GM12878 (cell line): Measurements from ENCODE around the gene GGA2.

ENCODE experiments used
- BRCA1 ChIP-seq: IDR thresholded peaks from 2 replicates; pipeline ENCODE4 v1.6.1; 2011; ENCODE audit warnings: low read depth, low read length, improper control_type of control experiment
- EZH2 ChIP-seq: IDR thresholded peaks from 2 replicates; pipeline ENCODE4 v1.6.1; 2012; ENCODE audit warnings: low read depth, mild to moderate bottlenecking, control low read depth, inconsistent platforms, low read length, borderline replicate concordance; ENCODE audit not compliant: control insufficient read depth
- POLR2A ChIP-seq: IDR thresholded peaks from 2 replicates; pipeline ENCODE4 v1.6.1; 2011; ENCODE audit warnings: low read depth, mild to moderate bottlenecking, low read length
- TF ChIP-seq, protein P1 (sequence below), 3 experiments: IDR thresholded peaks in 2 of 3; conservative IDR thresholded peaks in 1 of 3; 2 replicates each; pipeline ENCODE4 v1.5.1; 2011; ENCODE audit warnings: low read depth in 3 of 3, low read length in 3 of 3, mild to moderate bottlenecking in 3 of 3, control low read depth in 2 of 3, moderate library complexity in 2 of 3, inconsistent platforms in 1 of 3, mixed read lengths in 1 of 3; ENCODE audit not compliant: control insufficient read depth in 2 of 3, insufficient read depth in 1 of 3; ENCODE audit errors: extremely low read depth in 1 of 3
- TF ChIP-seq, protein P2 (sequence below): IDR thresholded peaks from 2 replicates; pipeline ENCODE4 v1.6.1; 2012; ENCODE audit warnings: mild to moderate bottlenecking, low read depth, low read length

DNA sequence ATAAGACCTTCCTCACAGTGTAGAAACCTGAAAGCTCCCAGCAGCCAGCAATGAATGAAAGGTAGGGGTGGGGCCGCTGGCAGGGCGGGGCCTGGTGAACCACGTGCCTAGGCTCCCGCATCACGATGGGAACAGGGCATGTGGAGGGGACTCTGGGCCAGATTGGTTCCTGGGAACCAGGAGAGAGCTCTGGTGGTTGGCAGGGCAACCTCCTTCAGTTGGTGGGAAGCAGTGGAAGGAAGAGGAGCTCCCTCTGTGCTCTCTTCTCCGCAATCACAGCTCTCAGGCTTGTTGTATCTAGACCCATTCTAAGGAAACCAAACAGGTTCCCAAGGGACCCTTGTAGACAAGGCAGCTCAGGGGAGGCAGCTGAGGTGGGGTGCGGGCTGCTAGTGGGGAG, 10.5 kb downstream of the GGA2 start:
- TF ChIP-seq BRCA1: no peak
- no peak for TF ChIP-seq EZH2
- TF ChIP-seq, protein P1, sequence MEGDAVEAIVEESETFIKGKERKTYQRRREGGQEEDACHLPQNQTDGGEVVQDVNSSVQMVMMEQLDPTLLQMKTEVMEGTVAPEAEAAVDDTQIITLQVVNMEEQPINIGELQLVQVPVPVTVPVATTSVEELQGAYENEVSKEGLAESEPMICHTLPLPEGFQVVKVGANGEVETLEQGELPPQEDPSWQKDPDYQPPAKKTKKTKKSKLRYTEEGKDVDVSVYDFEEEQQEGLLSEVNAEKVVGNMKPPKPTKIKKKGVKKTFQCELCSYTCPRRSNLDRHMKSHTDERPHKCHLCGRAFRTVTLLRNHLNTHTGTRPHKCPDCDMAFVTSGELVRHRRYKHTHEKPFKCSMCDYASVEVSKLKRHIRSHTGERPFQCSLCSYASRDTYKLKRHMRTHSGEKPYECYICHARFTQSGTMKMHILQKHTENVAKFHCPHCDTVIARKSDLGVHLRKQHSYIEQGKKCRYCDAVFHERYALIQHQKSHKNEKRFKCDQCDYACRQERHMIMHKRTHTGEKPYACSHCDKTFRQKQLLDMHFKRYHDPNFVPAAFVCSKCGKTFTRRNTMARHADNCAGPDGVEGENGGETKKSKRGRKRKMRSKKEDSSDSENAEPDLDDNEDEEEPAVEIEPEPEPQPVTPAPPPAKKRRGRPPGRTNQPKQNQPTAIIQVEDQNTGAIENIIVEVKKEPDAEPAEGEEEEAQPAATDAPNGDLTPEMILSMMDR (IDR thresholded peaks at IDR 0.05 in 2 of 3, conservative IDR thresholded peaks at IDR 0.05 in 1 of 3; ENCODE audit: control insufficient read depth in 2 of 3, extremely low read depth in 1 of 3, insufficient read depth in 1 of 3, low read depth in 3 of 3, low read length in 3 of 3): no peak
- TF ChIP-seq POLR2A: no peak
- TF ChIP-seq, protein P2, sequence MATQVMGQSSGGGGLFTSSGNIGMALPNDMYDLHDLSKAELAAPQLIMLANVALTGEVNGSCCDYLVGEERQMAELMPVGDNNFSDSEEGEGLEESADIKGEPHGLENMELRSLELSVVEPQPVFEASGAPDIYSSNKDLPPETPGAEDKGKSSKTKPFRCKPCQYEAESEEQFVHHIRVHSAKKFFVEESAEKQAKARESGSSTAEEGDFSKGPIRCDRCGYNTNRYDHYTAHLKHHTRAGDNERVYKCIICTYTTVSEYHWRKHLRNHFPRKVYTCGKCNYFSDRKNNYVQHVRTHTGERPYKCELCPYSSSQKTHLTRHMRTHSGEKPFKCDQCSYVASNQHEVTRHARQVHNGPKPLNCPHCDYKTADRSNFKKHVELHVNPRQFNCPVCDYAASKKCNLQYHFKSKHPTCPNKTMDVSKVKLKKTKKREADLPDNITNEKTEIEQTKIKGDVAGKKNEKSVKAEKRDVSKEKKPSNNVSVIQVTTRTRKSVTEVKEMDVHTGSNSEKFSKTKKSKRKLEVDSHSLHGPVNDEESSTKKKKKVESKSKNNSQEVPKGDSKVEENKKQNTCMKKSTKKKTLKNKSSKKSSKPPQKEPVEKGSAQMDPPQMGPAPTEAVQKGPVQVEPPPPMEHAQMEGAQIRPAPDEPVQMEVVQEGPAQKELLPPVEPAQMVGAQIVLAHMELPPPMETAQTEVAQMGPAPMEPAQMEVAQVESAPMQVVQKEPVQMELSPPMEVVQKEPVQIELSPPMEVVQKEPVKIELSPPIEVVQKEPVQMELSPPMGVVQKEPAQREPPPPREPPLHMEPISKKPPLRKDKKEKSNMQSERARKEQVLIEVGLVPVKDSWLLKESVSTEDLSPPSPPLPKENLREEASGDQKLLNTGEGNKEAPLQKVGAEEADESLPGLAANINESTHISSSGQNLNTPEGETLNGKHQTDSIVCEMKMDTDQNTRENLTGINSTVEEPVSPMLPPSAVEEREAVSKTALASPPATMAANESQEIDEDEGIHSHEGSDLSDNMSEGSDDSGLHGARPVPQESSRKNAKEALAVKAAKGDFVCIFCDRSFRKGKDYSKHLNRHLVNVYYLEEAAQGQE: no peak
